ENCODE data around the gene MME.

Gene MME

GRCh38 chr3:155153242-155154186, 73.4 kb downstream of the MME start:
- DNase-seq: no peak

- no peak for DNase-seq
Measured at GRCh38 chr3:155154255-155154654, 74.1 kb downstream of the MME start.

GRCh38 chr3:155158346-155159037, 78.4 kb downstream of the MME start:
- DNase-seq: no peak

DNA sequence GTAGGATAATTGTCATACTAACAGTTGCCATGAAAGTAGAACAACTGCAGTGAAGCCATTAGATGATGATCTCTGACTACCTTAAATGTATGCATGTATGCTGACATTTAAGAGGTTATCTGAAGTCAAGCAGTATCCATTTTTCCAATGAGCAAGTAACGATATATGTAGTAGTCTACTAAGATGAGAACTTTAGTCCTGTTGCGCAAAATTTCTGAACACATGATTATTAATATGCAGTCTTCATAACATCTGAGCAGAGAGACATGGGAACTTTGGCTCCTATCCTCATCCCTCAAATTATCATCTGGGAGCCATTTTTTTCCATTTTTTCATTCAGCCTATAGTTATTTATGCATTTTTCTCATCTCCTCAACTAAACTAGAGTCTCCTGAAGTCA, 79.2 kb downstream of the MME start:
- no peak for DNase-seq

GRCh38 chr3:155161640-155162292, 81.6 kb downstream of the MME start:
- no peak for DNase-seq

DNA sequence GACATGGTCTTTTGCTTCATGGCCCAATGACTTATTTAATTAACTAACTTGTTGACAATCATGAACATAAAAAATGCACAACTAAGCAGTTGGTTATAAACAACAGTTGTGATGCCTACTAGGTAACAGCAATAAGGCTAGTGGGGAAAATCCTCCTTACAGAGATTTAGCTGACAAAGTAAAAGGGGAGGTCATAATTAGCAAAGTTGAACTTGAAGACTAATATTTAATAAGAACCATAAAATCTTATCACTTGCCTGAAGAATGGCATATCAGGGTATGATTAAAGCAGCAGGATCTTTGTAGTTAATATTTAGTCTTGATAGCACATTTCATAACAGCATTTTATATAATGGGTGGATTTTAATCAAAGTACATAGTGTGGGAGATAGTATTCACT, 84.2 kb downstream of the MME start:
- DNase-seq: no peak

DNA sequence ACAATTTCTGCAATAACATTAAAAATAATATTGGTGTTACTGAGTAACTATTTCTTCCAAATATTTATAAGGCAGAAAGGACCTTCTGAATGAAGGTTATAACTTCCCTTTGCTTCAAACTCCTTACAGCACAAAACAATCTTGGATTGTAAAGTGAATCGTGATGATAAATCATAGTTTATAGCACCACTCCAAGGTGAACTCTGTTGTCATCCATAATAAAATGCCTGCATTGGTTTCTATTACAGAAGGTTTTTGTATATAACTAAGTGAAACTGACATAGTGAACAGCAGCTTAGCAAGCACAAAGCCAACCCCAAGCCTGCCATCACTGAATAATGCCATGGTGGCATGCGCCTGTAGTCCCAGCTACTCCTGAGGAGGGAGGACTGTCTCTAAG, 86.3 kb downstream of the MME start:
- no peak for DNase-seq

GRCh38 chr3:155169197-155169596, 89.1 kb downstream of the MME start:
- no peak for DNase-seq

- no peak for DNase-seq
Measured at GRCh38 chr3:155173771-155174170, 93.7 kb downstream of the MME start.

DNA sequence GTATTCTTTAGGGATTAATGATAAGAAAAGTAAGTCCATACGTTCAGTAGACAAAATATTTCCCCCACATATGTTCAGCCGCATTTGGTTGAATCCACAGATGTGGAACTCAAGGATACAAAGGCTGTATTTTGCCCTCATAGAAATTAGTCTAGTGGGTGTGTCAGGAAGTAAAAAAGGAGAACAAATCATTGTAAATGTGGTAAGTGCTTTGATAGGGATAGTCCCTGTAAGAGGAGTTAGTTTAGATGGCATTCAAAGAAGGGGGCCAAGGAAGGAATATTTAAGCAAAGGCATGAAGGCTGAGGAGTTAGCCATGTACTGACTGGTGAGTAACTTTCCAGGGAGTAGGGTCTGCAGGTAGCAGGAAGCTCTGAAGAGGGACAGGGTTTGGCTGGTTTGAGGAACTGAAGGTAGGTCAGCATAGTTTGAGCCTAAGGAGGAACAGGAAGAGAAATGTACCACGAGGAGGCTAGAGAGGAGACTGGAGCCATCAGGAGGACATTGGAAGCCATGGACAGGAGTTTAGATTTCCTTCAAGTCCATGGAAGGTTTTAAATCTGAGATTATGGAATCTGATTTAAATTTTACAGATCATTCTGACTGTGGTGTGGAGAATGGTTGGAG, 98.8 kb downstream of the MME start:
- DNase-seq: no peak

DNA sequence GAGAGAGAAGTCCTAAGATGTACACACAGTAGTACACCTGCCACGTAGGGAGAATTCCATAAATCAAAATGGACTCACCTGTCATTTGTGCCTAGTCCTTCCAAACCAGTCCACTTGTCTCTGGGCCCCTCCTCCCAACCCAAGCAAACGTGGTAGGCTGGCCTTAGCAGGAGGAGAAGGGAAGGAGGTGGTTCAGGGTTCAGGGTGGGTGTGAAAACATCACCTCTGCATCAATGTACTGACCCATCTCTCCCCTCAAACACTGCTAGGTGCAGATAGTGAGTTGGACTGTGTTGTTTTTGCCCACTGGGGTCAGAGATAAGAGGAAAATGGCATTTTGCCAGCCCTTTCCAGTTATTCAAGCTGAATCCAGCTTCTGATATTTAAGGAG, 99.3 kb downstream of the MME start:
- no peak for DNase-seq

- DNase-seq: no peak
Measured at GRCh38 chr3:155179966-155180757, 100.0 kb downstream of the MME start.

- DNase-seq: no peak
Measured at GRCh38 chr3:155182467-155182866, 102.3 kb downstream of the MME start.

- no peak for DNase-seq
Measured at GRCh38 chr3:155184011-155184410, 103.9 kb downstream of the MME start.

- no peak for DNase-seq
Measured at GRCh38 chr3:155185631-155186071, 105.5 kb downstream of the MME start.

DNA sequence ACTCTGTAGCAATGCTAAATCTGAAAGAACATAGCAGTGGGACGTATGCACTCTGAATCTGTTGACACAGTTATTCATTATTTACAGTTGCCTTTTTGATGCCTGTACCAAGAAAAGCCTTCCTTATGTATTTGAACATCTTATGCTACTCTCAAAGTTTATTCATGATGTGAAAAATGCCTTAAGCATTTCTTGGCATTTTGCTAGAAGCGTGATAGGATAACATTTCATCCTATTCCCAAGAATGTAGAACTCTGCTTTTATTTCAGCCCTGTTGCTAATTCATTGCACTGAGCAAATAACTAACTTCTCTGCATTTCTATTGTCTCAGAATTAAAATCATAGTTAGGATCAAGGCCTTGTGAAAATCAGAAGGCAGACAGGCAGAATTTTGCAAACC, 107.9 kb downstream of the MME start:
- DNase-seq: no peak

DNA sequence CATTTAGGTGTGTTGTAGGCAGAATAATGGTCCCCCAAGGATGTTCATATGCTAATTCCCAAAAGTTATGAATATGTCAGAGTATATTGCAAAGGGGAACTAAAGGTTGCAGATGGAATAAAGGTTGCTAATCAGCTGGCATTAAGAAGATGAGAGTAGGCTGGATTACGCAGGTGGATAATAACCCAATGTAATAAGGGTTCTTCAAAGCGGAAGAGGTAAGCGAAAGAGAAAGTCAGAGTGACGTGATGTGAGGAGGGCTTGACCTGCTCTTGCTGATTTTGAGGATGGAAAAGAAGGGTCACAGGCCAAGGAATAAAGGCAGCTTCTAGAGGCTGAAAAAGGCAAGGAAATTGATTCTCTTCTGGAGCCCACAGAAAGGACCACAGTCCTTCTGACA, 109.4 kb downstream of the MME start:
- no peak for DNase-seq

DNA sequence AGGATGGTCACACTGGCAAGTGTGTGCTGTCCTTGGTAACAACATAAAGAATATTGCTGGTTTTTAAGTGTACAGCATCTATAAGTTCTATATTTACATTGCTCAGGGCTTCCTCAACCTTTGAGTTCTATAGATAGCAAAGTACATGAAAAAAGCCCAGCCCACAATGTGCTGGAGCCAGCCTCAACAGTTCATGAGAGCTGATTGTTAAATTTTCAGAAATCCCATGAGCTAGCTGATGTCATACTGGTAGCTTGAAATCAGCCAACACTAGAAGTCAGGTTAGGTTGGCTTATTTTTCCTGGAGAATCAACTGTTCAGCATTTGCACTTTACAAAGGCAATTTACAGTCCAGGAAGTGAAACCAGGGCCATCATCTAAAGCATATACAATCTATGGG, 110.6 kb downstream of the MME start:
- no peak for DNase-seq

DNA sequence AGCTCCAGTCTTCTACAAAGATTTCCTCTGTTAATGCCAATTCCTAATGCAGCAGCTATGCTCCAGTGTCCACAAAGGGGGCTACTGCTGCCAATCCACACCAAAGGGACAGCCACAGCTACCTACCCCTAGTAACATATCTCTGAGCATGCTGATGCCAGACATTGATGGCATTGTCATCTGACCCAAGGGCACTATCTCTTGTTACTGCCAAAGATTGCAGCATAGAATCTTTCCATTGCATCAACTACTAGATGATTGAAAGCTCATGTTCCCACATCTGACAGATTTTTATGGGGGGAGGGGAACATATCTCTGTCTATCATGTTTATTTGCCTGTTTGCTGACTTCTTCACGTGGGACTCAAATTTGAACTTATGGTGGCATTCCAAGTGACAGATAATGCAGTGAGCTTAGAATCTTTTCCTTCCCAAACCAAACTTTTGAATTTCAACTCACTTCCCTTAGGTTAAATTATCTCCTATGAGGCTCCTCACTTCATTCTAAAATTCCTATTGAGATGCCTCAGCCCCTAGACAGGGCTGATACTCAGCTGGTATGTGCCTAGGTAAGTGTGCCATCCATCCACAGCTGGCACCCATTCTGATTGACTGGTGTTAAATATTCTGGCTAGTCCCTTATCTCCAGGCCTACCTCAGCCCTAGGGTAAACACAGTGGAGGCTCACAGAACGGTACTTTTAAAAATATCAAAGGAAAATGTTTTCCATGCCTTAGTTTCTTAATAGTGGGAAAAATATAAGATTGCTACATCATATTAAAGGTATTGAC, 113.0 kb downstream of the MME start:
- DNase-seq: no peak

DNA sequence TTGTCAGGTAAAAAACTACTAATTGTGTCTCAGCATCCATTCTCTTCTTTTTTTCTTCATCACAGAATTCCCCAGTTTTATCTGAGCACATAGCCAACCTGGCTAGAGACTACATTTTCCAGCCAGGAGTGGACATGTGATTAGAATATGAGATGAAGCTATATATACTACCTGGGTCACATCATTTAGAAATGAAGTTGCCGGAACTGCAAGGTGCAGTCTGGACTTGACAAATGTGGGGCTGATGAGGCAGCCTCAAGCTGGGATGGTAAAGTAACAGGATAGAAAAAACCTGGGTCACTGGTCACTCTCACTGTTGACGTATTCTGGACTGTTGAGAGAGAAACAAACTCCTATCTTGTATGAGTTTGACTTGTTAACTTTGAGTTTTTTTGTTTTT, 113.7 kb downstream of the MME start:
- no peak for DNase-seq

Measured in CD4-positive, alpha-beta T cell treated with Interleukin-21 for 1 hour (primary cell).